Liver (tissue), 9 donors: ENCODE data around the gene HUS1B. TPM values are rescaled to one million over a fixed set of nuclear protein-coding genes. Genes with fewer than 3 reads are reported as not detected.

Experiments
- DNase-seq: peaks from one replicate; pipeline ENCODE4 v3.0.0-alpha.2; 2017; ENCODE audit warnings: low spot score
- H3K27ac ChIP-seq, 2 donors: one replicate each; pipeline ENCODE4 v1.7.0; 2013; ENCODE audit warnings: inconsistent platforms in 2 of 2, low read length in 2 of 2, control low read depth in 1 of 2, low read depth in 1 of 2, mild to moderate bottlenecking in 1 of 2
- H3K27me3 ChIP-seq, 4 donors: one replicate each; pipeline versions ENCODE4 v1.6.1 to v1.7.0; 2013; ENCODE audit warnings: low read length in 3 of 4, inconsistent platforms in 1 of 4, mild to moderate bottlenecking in 1 of 4, moderate library complexity in 1 of 4; ENCODE audit not compliant: control insufficient read depth in 4 of 4, insufficient read depth in 4 of 4
- H3K36me3 ChIP-seq, 4 donors: one replicate each; pipeline versions ENCODE4 v1.6.1 to v1.7.0; 2013; ENCODE audit warnings: low read length in 3 of 4, mild to moderate bottlenecking in 3 of 4, low read depth in 1 of 4, moderate library complexity in 1 of 4; ENCODE audit not compliant: control insufficient read depth in 4 of 4, insufficient read depth in 3 of 4
- H3K4me1 ChIP-seq, 4 donors: one replicate each; pipeline versions ENCODE4 v1.6.1 to v1.7.0; 2013; ENCODE audit warnings: low read length in 3 of 4, mild to moderate bottlenecking in 3 of 4, moderate library complexity in 1 of 4; ENCODE audit not compliant: control insufficient read depth in 4 of 4, insufficient read depth in 4 of 4
- H3K4me3 ChIP-seq, 3 donors: one replicate each; pipeline versions ENCODE4 v1.6.1 to v1.7.0; 2013; ENCODE audit warnings: low read length in 3 of 3, control low read depth in 1 of 3, low read depth in 1 of 3, mild to moderate bottlenecking in 1 of 3
- H3K9ac ChIP-seq, 2 donors: one replicate each; pipeline ENCODE4 v1.7.0; 2013; ENCODE audit warnings: low read length in 2 of 2, mild to moderate bottlenecking in 2 of 2, moderate library complexity in 2 of 2, control low read depth in 1 of 2, low read depth in 1 of 2
- H3K9me3 ChIP-seq, 4 donors: one replicate each; pipeline versions ENCODE4 v1.6.1 to v1.7.0; 2013; ENCODE audit warnings: low read length in 3 of 4; ENCODE audit not compliant: control insufficient read depth in 4 of 4
- CTCF ChIP-seq: fragments of 150-350 bp; IDR thresholded peaks from 2 replicates; pipeline ENCODE4 v1.5.1; 2017; ENCODE audit warnings: improper control_type of control experiment, low read depth, low read length; ENCODE audit not compliant: missing input control
- EGR1 ChIP-seq, 2 donors: IDR thresholded peaks; 2 replicates each; pipeline ENCODE4 v1.6.1; 2016 to 2018; ENCODE audit warnings: antibody characterized with exemption in 2 of 2, low read depth in 2 of 2
- FOXA1 ChIP-seq: IDR thresholded peaks from 2 replicates; pipeline ENCODE4 v1.6.1; 2016; ENCODE audit warnings: antibody characterized with exemption
- FOXA2 ChIP-seq: IDR thresholded peaks from 2 replicates; pipeline ENCODE4 v1.6.1; 2016; ENCODE audit warnings: antibody characterized with exemption
- GABPA ChIP-seq, 2 donors: IDR thresholded peaks in 1 of 2; conservative IDR thresholded peaks in 1 of 2; 2 replicates each; pipeline ENCODE4 v1.6.1; 2016; ENCODE audit warnings: antibody characterized with exemption in 2 of 2, mild to moderate bottlenecking in 1 of 2, moderate library complexity in 1 of 2
- HNF4A ChIP-seq, 2 donors: conservative IDR thresholded peaks; 2 replicates each; pipeline ENCODE4 v1.6.1; 2016; ENCODE audit warnings: antibody characterized with exemption in 2 of 2, mild to moderate bottlenecking in 2 of 2
- HNF4G ChIP-seq: IDR thresholded peaks from 2 replicates; pipeline ENCODE4 v1.6.1; 2016; ENCODE audit warnings: antibody characterized with exemption
- JUND ChIP-seq, 2 donors: IDR thresholded peaks; 2 replicates each; pipeline ENCODE4 v1.6.1; 2016; ENCODE audit warnings: antibody characterized with exemption in 2 of 2
- NR2F2 ChIP-seq: IDR thresholded peaks from 2 replicates; pipeline ENCODE4 v1.6.1; 2016; ENCODE audit warnings: antibody characterized with exemption
- RAD21 ChIP-seq, 2 donors: IDR thresholded peaks; 2 replicates each; pipeline ENCODE4 v1.6.1; 2016; ENCODE audit warnings: antibody characterized with exemption in 2 of 2, mild to moderate bottlenecking in 2 of 2
- REST ChIP-seq: IDR thresholded peaks from 2 replicates; pipeline ENCODE4 v1.6.1; 2016; ENCODE audit warnings: antibody characterized with exemption, mild to moderate bottlenecking
- RXRA ChIP-seq, 2 donors: IDR thresholded peaks; 2 replicates each; pipeline ENCODE4 v1.6.1; 2017 to 2018; ENCODE audit warnings: antibody characterized with exemption in 2 of 2, mild to moderate bottlenecking in 1 of 2
- SP1 ChIP-seq: IDR thresholded peaks from 2 replicates; pipeline ENCODE4 v1.6.1; 2018; ENCODE audit warnings: antibody characterized with exemption, mild to moderate bottlenecking
- TAF1 ChIP-seq: conservative IDR thresholded peaks from 2 replicates; pipeline ENCODE4 v1.6.1; 2016; ENCODE audit warnings: antibody characterized with exemption, mild to moderate bottlenecking
- YY1 ChIP-seq: IDR thresholded peaks from 2 replicates; pipeline ENCODE4 v1.6.1; 2016; ENCODE audit warnings: antibody characterized with exemption, mild to moderate bottlenecking
- ZBTB33 ChIP-seq: IDR thresholded peaks from 2 replicates; pipeline ENCODE4 v1.6.1; 2016; ENCODE audit warnings: antibody characterized with exemption
- WGBS: extraction: QIAGEN DNeasy Blood & Tissue Kit; methylation state at CpG from one replicate; pipeline ENCODE4 v1.1.7; 2013; 5-methylcytosine and 5-hydroxymethylcytosine counted together
- polyA plus RNA-seq, 2 donors: library from polyadenylated mRNA; stranded (reverse) in 1 of 2; unstranded in 1 of 2; fragments of 200-250 nt in 1 of 2; fragments of >200 nt in 1 of 2; fragmentation: Nextera tagmentation in 1 of 2; extraction: Ambion mirVana in 1 of 2; gene quantifications; one replicate each; pipeline versions ENCODE4 v1.2.1 to v1.2.3, GENCODE V29; 2013 to 2015
- total RNA-seq, 2 donors: library from RNA; depleted of rRNA; stranded (reverse); fragments of >200 nt; gene quantifications; one replicate each; pipeline ENCODE4 v1.2.3, GENCODE V29; 2014
- donor health status: healthy.
- donor health status: healthy.
- donor health status: healthy.
- donor health status: healthy.
- donor health status: healthy.

The HUS1B gene
- total and polyA plus RNA-seq, 4 donors: 0.07 to 1.3 (median 0.51) TPM; not detected in 1

GRCh38 chr6:686497-686896, 29.6 kb upstream of the HUS1B start:
- H3K27me3 ChIP-seq: no peaks in the 10 kb centered on the region
- no peak for DNase-seq
- no peak overlapping the region for H3K27ac ChIP-seq
- no peak for TF ChIP-seq FOXA1
- no peak for TF ChIP-seq SP1
- no peak for TF ChIP-seq REST
- no peak for TF ChIP-seq NR2F2
- TF ChIP-seq TAF1: no peak
- TF ChIP-seq HNF4G: peak; percentile 58
- peak in 1 of 2 donors; percentile 35 for TF ChIP-seq RXRA (IDR thresholded peaks at IDR 0.05)
- TF ChIP-seq JUND (IDR thresholded peaks at IDR 0.05): no peak
- no peak for TF ChIP-seq ZBTB33
- TF ChIP-seq YY1: no peak
- TF ChIP-seq EGR1 (IDR thresholded peaks at IDR 0.05; ENCODE audit: low read depth in 2 of 2): no peak
- TF ChIP-seq FOXA2: no peak
- no peak for TF ChIP-seq CTCF
- TF ChIP-seq RAD21 (IDR thresholded peaks at IDR 0.05): peak in 1 of 2 donors; percentile 55
- no peak for TF ChIP-seq GABPA (IDR thresholded peaks at IDR 0.05 in 1 of 2, conservative IDR thresholded peaks at IDR 0.05 in 1 of 2)
- TF ChIP-seq HNF4A (conservative IDR thresholded peaks at IDR 0.05): peak; percentile 22 to 83
- H3K36me3 ChIP-seq: no peaks in the 10 kb centered on the region
- H3K4me3 ChIP-seq: no peak overlapping the region
- H3K9ac ChIP-seq: no peak overlapping the region
- no peaks in the 10 kb centered on the region for H3K9me3 ChIP-seq
- H3K4me1 ChIP-seq: peaks cover 0 to 3% (median 1%) of the 10 kb centered on the region in 4 donors
- WGBS: 72% methylated on average over 3 of the region's 3 CpGs
